SU-DHL-6 (cell line): ENCODE results near the gene LPCAT1.

Experiments used
- H2AFZ ChIP-seq: fragments of 200-600 bp; sonication (generic); 2 replicates; pipeline ENCODE4 v1.6.1; 2014; ENCODE audit warnings: low read depth, mild to moderate bottlenecking, moderate library complexity, mixed read lengths, antibody characterized with exemption, low read length; ENCODE audit not compliant: severe bottlenecking
- H3F3A ChIP-seq: fragments of 200-600 bp; shearing (Covaris generic); 2 replicates; pipeline ENCODE4 v1.6.0; 2016; ENCODE audit warnings: antibody characterized with exemption, mild to moderate bottlenecking; ENCODE audit not compliant: insufficient read depth
- H3K27ac ChIP-seq: fragments of 200-600 bp; sonication (generic); 2 replicates; pipeline ENCODE4 v1.5.1; 2016; ENCODE audit warnings: low read depth, mild to moderate bottlenecking, low read length, moderate library complexity, mixed read lengths
- H3K27me3 ChIP-seq: fragments of 200-600 bp; sonication (generic), shearing (Covaris generic); 2 replicates; pipeline ENCODE4 v1.6.0; 2014; ENCODE audit warnings: mild to moderate bottlenecking, low read length
- H3K36me3 ChIP-seq: fragments of 200-600 bp; sonication (generic); 2 replicates; pipeline ENCODE4 v1.6.1; 2014; ENCODE audit warnings: mild to moderate bottlenecking, low read length, mixed read lengths
- H3K4me2 ChIP-seq: fragments of 300-600, 200-600 bp; shearing (Covaris generic), sonication (generic); 2 replicates; pipeline ENCODE4 v1.6.0; 2014; ENCODE audit warnings: low read length, low read depth, mild to moderate bottlenecking; ENCODE audit not compliant: poor library complexity, severe bottlenecking
- H3K4me3 ChIP-seq: fragments of 200-600 bp; sonication (generic); 2 replicates; pipeline ENCODE4 v1.5.1; 2014; ENCODE audit warnings: antibody characterized with exemption, low read length, mild to moderate bottlenecking, mixed read lengths; ENCODE audit not compliant: insufficient read depth, poor library complexity, severe bottlenecking
- H3K79me2 ChIP-seq: fragments of 200-600 bp; sonication (generic); 2 replicates; pipeline ENCODE4 v1.6.1; 2014; ENCODE audit warnings: mild to moderate bottlenecking, low read length, moderate library complexity; ENCODE audit not compliant: insufficient read depth
- H3K9ac ChIP-seq: fragments of 200-600 bp; sonication (generic); 2 replicates; pipeline ENCODE4 v1.7.0; 2014; ENCODE audit warnings: mild to moderate bottlenecking, low read length
- H3K9me2 ChIP-seq: fragments of 200-600 bp; sonication (generic); replicated peaks from 2 replicates; pipeline ENCODE4 v1.6.1; 2014; ENCODE audit warnings: low read length; ENCODE audit not compliant: insufficient read depth
- H3K9me3 ChIP-seq: fragments of 200-600 bp; sonication (generic); 2 replicates; pipeline ENCODE4 v1.6.1; 2014; ENCODE audit warnings: low read length, mixed read lengths; ENCODE audit not compliant: insufficient read depth
- H4K20me1 ChIP-seq: fragments of 200-600 bp; sonication (generic); 2 replicates; pipeline ENCODE4 v1.6.1; 2014; ENCODE audit warnings: low read depth, mild to moderate bottlenecking, antibody characterized with exemption, low read length, moderate library complexity, mixed read lengths
- CTCF ChIP-seq: fragments of 200-600 bp; sonication (generic); IDR thresholded peaks from one replicate; pipeline ENCODE4 v1.5.1; 2017; ENCODE audit warnings: antibody characterized with exemption, mild to moderate bottlenecking, low read length, moderate library complexity; ENCODE audit not compliant: insufficient read depth, poor library complexity, severe bottlenecking
- EZH2phosphoT487 ChIP-seq: fragments of 200-600 bp; sonication (generic), shearing (Covaris generic); conservative IDR thresholded peaks from 2 replicates; pipeline ENCODE4 v1.6.1; 2018; ENCODE audit warnings: mild to moderate bottlenecking, antibody characterized with exemption, low read length, moderate library complexity, mixed read lengths

LPCAT1 gene

DNA sequence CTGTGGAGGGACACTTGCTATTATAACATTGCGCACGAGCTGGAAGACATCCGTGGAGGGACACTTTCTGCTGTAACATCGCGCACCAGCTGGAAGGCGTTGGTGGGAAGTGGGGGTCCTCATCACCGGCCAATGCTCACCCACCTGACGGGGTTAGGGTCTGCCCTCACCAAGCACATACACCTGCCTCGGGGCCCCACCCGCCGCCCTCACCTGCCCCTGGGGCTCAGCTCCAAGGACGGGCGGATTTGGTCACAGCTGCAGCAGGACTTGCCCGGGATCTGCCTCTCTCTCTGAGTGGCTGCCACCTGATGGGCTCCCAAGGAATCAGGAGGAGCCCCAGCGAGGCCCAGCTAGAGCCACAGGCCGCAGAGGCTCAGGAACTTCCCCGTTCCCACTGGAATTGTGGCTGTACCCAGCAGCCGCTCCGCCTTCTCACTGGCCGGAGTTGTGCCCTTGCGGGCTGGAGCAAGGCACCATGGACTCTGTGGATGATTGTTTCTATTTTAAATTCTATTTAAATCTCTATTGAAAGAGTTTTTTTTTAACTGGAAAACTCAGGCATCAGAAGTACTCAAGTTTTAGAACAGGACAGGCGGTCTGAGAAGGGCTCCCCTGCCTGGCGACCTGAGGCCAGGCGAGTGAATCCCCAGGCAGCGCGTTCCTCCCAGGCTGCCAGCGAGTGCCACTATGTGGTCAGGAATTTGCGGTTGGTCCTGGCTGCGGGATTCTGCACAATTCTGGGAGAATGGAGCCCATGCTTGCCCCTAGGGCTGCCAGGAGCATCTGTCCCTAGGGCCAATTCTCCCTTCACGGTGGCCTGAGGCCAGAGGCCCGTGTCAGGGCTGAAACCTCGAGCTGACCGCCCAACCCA is 39.7 kb downstream of the LPCAT1 start:
- Histone ChIP-seq H4K20me1 (no peaks in the 10 kb centered on the region), H3K36me3 (no peaks in the 10 kb centered on the region), H3K4me3 (no peak overlapping the region), H2AFZ (no peak overlapping the region), H3K9me2 (no peaks in the 10 kb centered on the region), H3K79me2 (no peaks in the 10 kb centered on the region), H3K27me3 (no peaks in the 10 kb centered on the region), H3K9me3 (no peaks in the 10 kb centered on the region), H3K4me2 (peak overlapping the region; percentile 41), H3K9ac (peak overlapping the region; percentile 39), H3F3A (peaks cover 6% of the 10 kb centered on the region; the same call in 1 of the 2 replicates), H3K27ac (peak overlapping the region; percentile 78)
- TF ChIP-seq EZH2phosphoT487 (no peak), CTCF (no peak)

DNA sequence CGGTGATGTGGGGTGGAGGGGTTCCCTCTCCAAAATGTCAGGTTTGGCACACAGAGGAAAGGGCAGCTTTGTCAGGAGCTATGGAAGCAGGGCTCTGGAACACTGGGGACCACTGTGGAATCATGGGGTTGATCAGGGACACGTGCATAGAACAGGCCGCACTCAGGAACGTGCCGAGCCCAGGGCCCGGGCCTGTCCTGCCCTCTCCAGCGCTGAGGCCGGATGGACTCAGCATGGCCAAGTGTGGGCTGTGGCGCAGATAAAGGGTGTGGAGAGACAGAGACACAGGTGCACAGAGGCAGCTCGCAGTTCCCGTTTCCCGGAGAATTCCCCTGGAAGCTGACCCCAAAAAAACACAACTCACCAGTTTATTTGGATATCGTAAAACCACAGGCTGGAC is 40.7 kb downstream of the LPCAT1 start:
- Histone ChIP-seq H3K27ac (no peak overlapping the region), H3K9me3 (no peaks in the 10 kb centered on the region), H3K9ac (no peak overlapping the region), H3F3A (peaks cover under 1% of the 10 kb centered on the region; the same call in 1 of the 2 replicates), H3K9me2 (no peaks in the 10 kb centered on the region), H2AFZ (no peak overlapping the region), H3K27me3 (no peaks in the 10 kb centered on the region), H4K20me1 (no peaks in the 10 kb centered on the region), H3K4me3 (no peak overlapping the region), H3K79me2 (no peaks in the 10 kb centered on the region), H3K36me3 (0 out of 2 replicates have a peak, but pooled peaks cover 2% of the 10 kb centered on the region), H3K4me2 (no peak overlapping the region)
- TF ChIP-seq CTCF = no peak
- no peak for TF ChIP-seq EZH2phosphoT487

GRCh38 chr5:1481959-1482331 is 41.8 kb downstream of the LPCAT1 start:
- H3K27me3 ChIP-seq = no peaks in the 10 kb centered on the region
- H3K4me3 ChIP-seq = no peak overlapping the region
- H3K4me2 ChIP-seq = no peak overlapping the region
- H3K79me2 ChIP-seq = no peaks in the 10 kb centered on the region
- no peaks in the 10 kb centered on the region for H3F3A ChIP-seq
- TF ChIP-seq EZH2phosphoT487 (no peak), CTCF (no peak)
- no peak overlapping the region for H3K9ac ChIP-seq
- no peaks in the 10 kb centered on the region for H3K9me3 ChIP-seq
- no peaks in the 10 kb centered on the region for H4K20me1 ChIP-seq
- 0 out of 2 replicates have a peak, but pooled peaks cover 2% of the 10 kb centered on the region for H3K36me3 ChIP-seq
- H3K27ac ChIP-seq = peak overlapping the region; percentile 61
- no peak overlapping the region for H2AFZ ChIP-seq
- no peaks in the 10 kb centered on the region for H3K9me2 ChIP-seq
